Measurements from ENCODE around the gene COMP. TPM values are rescaled to one million over a fixed set of nuclear protein-coding genes. Genes with fewer than 3 reads are reported as not detected.
A peak's percentile ranks its signal among the peaks of the same experiment; 100 is the strongest.

COMP gene
- 1 to 10 TPM in 1 of 2 donors, under 1 TPM in 1; 0.09 to 2.0 TPM for total RNA-seq

DNA sequence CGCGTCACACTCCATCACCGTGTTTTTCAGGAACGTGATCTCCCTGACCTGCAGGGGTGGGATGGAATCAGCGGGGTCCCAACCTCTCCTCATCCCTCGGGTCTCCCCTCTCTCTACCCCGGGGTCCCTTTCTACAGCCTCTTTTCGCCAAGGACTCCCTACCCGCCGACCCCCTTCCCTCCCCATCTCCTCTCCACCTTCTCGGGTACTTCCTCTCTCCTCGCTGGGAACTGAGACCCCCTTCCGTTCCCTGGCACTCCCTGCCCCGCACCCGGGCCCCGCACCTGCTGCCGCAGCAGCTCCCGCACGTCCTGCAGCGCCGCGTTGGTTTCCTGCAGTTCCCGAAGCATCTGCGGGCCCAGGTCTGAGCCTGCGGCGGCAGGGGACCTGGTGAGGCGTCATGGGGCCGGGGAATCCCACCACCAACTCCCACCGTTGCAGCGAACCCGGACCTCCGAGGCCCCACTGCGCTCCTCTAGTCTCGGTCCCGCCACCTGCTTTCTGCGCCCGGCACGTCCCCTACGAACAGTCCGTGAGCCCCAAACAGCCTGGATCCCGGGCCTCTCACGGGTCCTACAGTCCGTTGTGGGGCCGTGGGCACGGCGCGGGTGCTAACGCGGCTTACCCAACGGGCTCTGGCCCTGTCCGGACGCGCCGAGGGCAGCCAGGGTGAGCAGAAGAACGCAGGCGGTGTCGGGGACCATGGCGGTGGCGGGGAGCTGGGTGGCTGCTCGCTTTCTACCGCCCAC is at the start of gene COMP:
Gene COMP, minus strand, starts transcription at position 740 of the 749 bp plus-strand sequence. Its CDS starts 36 bp downstream, at position 704.
- DNase-seq (ENCODE audit: low spot score), result no peak
- WGBS, result 5% methylated on average over 61 of the region's 61 CpGs
- H3K4me1 ChIP-seq (replicated peaks), result no peaks in the 10 kb centered on the region
- H3K9me3 ChIP-seq, result no peaks in the 10 kb centered on the region
- H3K4me3 ChIP-seq, result peak within 1 kb of the TSS; percentile 5 to 8
- H3K27ac ChIP-seq, result no peak within 1 kb of the TSS
- H3K27me3 ChIP-seq (replicated peaks; ENCODE audit: insufficient read depth), result peaks cover 32% of the 10 kb centered on the region
- intact Hi-C loops (cut with DNase I), result no loop called here
- TF ChIP-seq, protein P1, sequence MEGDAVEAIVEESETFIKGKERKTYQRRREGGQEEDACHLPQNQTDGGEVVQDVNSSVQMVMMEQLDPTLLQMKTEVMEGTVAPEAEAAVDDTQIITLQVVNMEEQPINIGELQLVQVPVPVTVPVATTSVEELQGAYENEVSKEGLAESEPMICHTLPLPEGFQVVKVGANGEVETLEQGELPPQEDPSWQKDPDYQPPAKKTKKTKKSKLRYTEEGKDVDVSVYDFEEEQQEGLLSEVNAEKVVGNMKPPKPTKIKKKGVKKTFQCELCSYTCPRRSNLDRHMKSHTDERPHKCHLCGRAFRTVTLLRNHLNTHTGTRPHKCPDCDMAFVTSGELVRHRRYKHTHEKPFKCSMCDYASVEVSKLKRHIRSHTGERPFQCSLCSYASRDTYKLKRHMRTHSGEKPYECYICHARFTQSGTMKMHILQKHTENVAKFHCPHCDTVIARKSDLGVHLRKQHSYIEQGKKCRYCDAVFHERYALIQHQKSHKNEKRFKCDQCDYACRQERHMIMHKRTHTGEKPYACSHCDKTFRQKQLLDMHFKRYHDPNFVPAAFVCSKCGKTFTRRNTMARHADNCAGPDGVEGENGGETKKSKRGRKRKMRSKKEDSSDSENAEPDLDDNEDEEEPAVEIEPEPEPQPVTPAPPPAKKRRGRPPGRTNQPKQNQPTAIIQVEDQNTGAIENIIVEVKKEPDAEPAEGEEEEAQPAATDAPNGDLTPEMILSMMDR (IDR thresholded peaks at IDR 0.05), result no peak
- no peak for TF ChIP-seq POLR2AphosphoS5 (IDR thresholded peaks at IDR 0.05)
- no peak for TF ChIP-seq POLR2A (IDR thresholded peaks at IDR 0.05)
- no peaks in the 10 kb centered on the region for H3K36me3 ChIP-seq

DNA sequence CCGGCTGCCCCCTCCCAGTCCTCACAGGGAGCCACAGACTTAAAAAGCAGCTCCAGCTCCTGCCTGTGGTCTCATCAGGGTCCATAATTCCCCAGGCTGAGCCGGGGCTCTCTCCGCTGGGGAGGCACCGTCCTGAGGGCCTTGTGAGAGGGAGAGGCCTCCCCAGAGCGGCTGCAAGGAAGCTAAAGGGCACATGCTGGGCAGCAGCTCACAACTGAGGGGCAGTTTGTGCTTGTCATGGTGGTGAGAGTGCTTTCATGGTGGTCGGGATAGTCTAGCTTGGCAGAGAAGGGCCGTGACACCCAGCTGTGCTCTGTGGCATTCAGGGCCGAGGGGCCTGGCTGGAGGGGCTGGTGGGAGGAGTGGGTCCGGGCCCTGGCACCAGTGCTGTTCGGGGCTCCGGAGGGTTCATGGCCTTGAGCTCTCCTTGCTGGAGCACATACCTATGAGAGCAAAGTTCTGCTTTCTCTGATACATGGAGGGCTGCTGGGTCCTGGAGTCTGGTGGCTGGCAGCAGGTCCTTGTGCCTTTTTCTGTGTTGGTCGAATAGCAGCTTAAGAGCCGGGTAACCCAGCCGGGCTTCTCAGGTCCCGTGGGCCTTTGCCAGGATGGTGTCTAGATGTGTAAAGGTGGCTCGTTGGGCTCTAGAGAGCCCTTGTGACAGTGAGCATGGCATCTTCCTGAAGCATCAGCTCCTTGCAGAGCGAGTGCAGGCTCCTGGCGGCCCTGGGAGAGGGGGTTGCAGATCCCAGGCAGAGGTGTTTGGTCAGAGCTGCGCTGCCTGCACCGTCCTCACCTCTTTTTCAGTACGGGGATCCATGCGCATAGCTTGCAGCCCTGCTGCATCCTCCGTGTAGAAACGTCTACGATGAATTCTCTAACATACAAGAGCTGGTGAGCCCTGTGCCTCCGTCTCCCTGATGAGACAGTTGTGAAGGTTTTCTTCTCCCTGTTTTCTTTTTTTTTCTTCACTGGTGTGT is 49.5 kb upstream of the COMP start:
- 68% methylated on average over 26 of the region's 26 CpGs for WGBS
- Histone ChIP-seq H3K27ac (no peak overlapping the region), H3K4me1 (replicated peaks) (peaks cover 15% of the 10 kb centered on the region)

DNA sequence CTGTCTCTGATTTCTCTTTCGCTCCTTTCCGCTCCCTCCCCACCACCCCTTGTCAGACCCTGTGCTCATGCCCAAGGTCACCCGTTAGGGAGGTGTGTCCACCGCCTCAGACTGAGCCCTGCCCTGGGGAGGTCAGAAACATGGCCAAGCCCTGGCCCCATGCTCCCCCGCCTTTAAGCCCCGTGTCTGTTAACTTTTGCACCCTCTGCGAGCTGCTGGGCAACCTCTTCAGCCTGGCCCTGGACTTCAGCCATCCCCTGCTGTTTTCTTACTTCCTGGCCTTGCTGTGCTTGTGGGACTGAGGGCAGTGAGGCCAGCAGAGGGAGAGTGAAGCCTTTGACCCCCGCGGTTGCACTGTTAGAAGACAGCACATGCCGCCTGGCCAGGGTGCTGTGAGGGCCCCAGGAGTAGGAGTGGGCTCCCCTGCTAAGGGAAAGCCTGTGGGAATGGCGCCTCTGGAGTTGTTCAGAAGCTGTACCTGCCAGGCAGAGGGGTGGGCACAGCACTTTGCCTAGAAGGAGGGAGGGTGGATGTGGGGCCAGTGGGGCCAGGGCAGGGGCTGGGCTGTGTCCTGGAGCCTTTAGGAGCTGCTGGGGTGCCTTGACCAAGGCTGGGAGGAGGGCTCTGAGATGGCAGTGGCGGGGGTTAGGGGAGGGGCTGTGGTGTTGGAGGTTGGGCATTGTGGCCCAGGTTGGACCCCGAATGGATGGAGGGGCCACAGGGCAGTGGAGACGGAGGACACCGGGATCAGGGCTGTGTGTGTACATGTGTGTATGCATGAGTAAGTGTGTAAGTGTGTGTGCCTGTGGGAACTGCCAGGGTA is 48.6 kb upstream of the COMP start:
- intact Hi-C loops (cut with DNase I), result no loop called here
- H3K27me3 ChIP-seq (replicated peaks; ENCODE audit: insufficient read depth), result no peaks in the 10 kb centered on the region
- 79% methylated on average over 15 of the region's 15 CpGs for WGBS
- no peaks in the 10 kb centered on the region for H3K36me3 ChIP-seq
- H3K9me3 ChIP-seq, result no peaks in the 10 kb centered on the region
- TF ChIP-seq, protein P1 (IDR thresholded peaks at IDR 0.05), result no peak
- TF ChIP-seq POLR2AphosphoS5 (IDR thresholded peaks at IDR 0.05), result no peak
- TF ChIP-seq POLR2A (IDR thresholded peaks at IDR 0.05), result no peak
- H3K27ac ChIP-seq, result no peak overlapping the region
- no peak overlapping the region for H3K4me3 ChIP-seq
- DNase-seq (ENCODE audit: low spot score), result no peak
- H3K4me1 ChIP-seq (replicated peaks), result peaks cover 15% of the 10 kb centered on the region

More for the DNA sequence above, 49.5 kb upstream of the COMP start:
- TF ChIP-seq POLR2A (IDR thresholded peaks at IDR 0.05) (no peak), POLR2AphosphoS5 (IDR thresholded peaks at IDR 0.05) (no peak)
- intact Hi-C loops (cut with DNase I), result no loop called here
- Histone ChIP-seq H3K36me3 (no peaks in the 10 kb centered on the region), H3K27me3 (replicated peaks; ENCODE audit: insufficient read depth) (no peaks in the 10 kb centered on the region), H3K4me3 (no peak overlapping the region), H3K9me3 (no peaks in the 10 kb centered on the region)
- no peak for DNase-seq (ENCODE audit: low spot score)

DNA sequence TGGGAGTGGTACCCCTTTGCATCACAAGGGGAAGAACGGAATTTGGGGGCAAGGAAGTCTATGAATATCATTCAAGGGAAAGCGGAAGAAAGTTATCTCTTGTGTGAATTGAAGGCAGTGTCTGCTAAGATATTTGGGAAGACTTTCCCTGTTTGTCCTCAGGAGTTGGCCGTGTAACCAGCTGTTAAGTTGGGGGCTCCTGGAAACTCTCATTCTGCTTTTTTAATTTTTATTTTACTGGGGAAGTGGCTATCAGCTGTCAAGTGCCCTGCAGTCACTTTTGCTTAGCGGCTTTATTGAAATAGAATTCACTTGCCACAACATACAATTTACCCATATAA is 43.5 kb upstream of the COMP start:
- H3K36me3 ChIP-seq, result no peaks in the 10 kb centered on the region
- H3K4me1 ChIP-seq (replicated peaks), result peaks cover 2% of the 10 kb centered on the region
- DNase-seq (ENCODE audit: low spot score), result no peak
- no peaks in the 10 kb centered on the region for H3K27me3 ChIP-seq (replicated peaks; ENCODE audit: insufficient read depth)
- peak overlapping the region; percentile 80 to 91 for H3K27ac ChIP-seq
- TF ChIP-seq, protein P1 (IDR thresholded peaks at IDR 0.05), result no peak
- TF ChIP-seq POLR2A (IDR thresholded peaks at IDR 0.05) (no peak), POLR2AphosphoS5 (IDR thresholded peaks at IDR 0.05) (no peak)
- 41% methylated on average over 4 of the region's 4 CpGs for WGBS
- peak overlapping the region in 1 of 2 donors; percentile 82 for H3K4me3 ChIP-seq
- intact Hi-C loops (cut with DNase I), result no loop called here
- H3K9me3 ChIP-seq, result no peaks in the 10 kb centered on the region
